Activated CD8-positive, alpha-beta memory T cell treated with anti-CD3 and anti-CD28 coated beads, Interleukin-2, amount 10 ng/mL, durations not matched to agents 7 days and 5 days (primary cell): ENCODE data around the gene OR2T35. TPM values are rescaled to one million over a fixed set of nuclear protein-coding genes. Genes with fewer than 3 reads are reported as not detected.

Experiments used
- ATAC-seq: fragments of 150-1000 bp; cut with Tn5 transposase; one replicate; pipeline ENCODE4 v1.10.0; 2021; ENCODE audit warnings: moderate library complexity
- CTCF ChIA-PET: fragments of 350-600 bp; sonication (Branson Sonifier 250); formaldehyde crosslinking; loops from one replicate; lab custom pipeline; 2021; ENCODE audit warnings: antibody characterized with exemption; lab: Charles Lee
- DNase-seq: peaks from one replicate; pipeline ENCODE4 v3.0.0-alpha.2; 2020
- H3K27ac Mint-ChIP-seq: one replicate; pipeline ENCODE4 v1.8.0; 2021; ENCODE audit warnings: mild to moderate bottlenecking, mixed read lengths
- H3K27me3 Mint-ChIP-seq: one replicate; pipeline ENCODE4 v1.8.0; 2021; ENCODE audit warnings: mixed read lengths
- H3K36me3 Mint-ChIP-seq: one replicate; pipeline ENCODE4 v1.8.0; 2021; ENCODE audit warnings: mild to moderate bottlenecking, mixed read lengths
- H3K4me1 Mint-ChIP-seq: one replicate; pipeline ENCODE4 v1.8.0; 2021; ENCODE audit warnings: mixed read lengths
- H3K4me3 Mint-ChIP-seq: one replicate; pipeline ENCODE4 v1.8.0; 2021; ENCODE audit warnings: mild to moderate bottlenecking, moderate library complexity, mixed read lengths
- H3K9me3 Mint-ChIP-seq: one replicate; pipeline ENCODE4 v1.8.0; 2022; ENCODE audit warnings: low read depth, mixed read lengths
- total RNA-seq, 2 experiments: library from RNA; stranded (reverse); gene quantifications; one replicate each; pipeline ENCODE4 v1.2.3, GENCODE V29; 2021

Gene OR2T35
- total RNA-seq, 2 experiments from 2014 or later: not detected

DNA sequence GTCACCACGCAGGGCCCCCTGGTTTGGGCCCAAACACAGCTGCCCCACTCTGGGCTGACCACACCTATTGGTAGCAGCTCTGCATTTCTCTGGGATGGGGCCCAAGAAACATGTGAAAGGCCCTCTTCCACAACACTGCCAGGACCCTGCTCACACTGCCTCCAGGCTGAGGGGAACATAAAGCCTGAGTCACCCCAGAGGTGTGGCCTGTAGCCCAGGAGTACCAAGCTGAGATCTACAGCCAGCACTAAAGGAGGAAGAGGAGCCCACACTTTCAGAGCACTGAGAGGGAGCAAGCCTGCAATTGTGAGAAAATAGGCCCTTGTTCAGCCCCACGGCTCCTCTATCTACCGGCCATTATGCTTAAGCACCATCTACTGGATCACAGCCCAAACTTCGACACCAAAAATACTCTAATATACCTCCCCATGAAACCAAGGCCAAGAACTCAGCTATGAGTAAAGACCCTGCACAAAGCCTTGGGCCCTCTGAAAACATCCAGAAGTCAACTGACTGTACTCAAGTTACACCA, 33.1 kb downstream of the OR2T35 start:
- DNase-seq (no peak), ATAC-seq (no peak)
- Mint-ChIP-seq H3K27ac (no peak overlapping the region), H3K4me1 (no peaks in the 10 kb centered on the region), H3K27me3 (peaks cover 3% of the 10 kb centered on the region), H3K4me3 (no peak overlapping the region), H3K36me3 (no peaks in the 10 kb centered on the region), H3K9me3 (no peaks in the 10 kb centered on the region)
- CTCF ChIA-PET: no interaction called here

DNA sequence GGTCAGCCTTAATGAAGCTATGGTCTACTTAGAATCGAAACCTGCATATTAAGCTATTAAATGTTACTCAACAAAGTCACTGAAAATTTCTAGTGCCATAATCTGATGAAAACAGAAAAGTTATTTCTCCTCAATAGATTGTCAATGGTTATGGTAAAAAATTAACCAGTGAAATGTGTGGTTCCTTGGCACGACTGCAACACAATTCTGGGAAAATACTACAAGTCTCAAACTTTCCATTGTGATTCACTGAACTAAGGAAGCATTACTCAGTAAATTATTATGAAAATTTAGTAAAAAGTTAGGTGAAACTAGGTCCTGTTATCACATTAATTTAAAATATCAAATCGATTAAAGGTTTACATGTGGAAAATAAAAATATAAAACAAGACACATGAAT, 34.8 kb downstream of the OR2T35 start:
- H3K4me1 Mint-ChIP-seq: no peaks in the 10 kb centered on the region
- no peaks in the 10 kb centered on the region for H3K36me3 Mint-ChIP-seq
- H3K9me3 Mint-ChIP-seq: no peaks in the 10 kb centered on the region
- DNase-seq: no peak
- no peak overlapping the region for H3K27ac Mint-ChIP-seq
- CTCF ChIA-PET: interaction anchor here (0.7 kb wide), 1 partner anchor 12 kb away, joined by 3 read pairs; no protein-coding TSS in a partner anchor
- no peak for ATAC-seq
- H3K27me3 Mint-ChIP-seq: peaks cover 3% of the 10 kb centered on the region
- H3K4me3 Mint-ChIP-seq: no peak overlapping the region

DNA sequence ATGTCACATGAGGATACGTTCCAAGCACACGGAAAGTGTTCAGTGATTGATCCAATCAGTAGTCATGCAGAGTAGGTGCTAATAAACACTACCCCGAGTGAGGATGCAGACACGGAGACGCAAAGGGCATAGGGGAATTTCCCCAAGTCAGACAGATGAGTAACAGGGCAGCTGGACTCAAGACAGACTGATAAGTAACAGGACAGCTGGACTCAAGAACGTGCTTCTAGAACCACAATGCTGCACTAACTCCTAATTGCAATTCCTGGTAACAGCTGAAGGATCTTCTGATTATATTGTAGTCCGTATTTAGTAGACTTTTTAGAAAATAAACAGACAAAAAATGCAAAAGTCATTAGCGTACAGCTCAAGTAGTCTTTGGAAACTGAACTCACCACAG, 45.7 kb downstream of the OR2T35 start:
- no peaks in the 10 kb centered on the region for H3K9me3 Mint-ChIP-seq
- H3K36me3 Mint-ChIP-seq: no peaks in the 10 kb centered on the region
- no peaks in the 10 kb centered on the region for H3K4me1 Mint-ChIP-seq
- CTCF ChIA-PET: no interaction called here
- H3K27ac Mint-ChIP-seq: no peak overlapping the region
- H3K4me3 Mint-ChIP-seq: no peak overlapping the region
- DNase-seq (no peak), ATAC-seq (no peak)
- H3K27me3 Mint-ChIP-seq: no peaks in the 10 kb centered on the region

DNA sequence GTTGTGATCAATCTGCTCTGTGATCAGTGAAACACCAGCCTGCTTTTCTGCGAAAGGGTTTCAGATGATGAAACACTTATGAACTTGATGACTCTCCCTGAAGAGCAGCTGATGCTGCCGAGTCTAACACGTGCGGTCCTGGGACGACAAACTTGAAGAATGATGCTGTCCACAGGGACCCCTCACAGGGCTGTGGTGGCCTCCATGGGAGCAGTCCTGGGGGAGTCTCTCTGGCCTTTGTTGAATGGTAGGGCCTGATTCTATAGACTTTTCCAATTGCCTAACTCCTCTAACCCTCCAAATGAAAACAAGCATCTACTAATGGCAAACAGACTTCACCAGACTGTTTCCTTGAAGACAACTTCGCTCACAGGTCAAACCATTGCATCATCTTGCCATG, 47.5 kb downstream of the OR2T35 start, which contains the start of gene OR2T10:
TSS of gene OR2T10 (minus strand) at position 112 of the 400 bp plus-strand sequence. CDS start 3,932 bp downstream, outside the sequence.
- DNase-seq: no peak
- no peak within 1 kb of the TSS for H3K27ac Mint-ChIP-seq
- CTCF ChIA-PET: no interaction called here
- H3K9me3 Mint-ChIP-seq: no peaks in the 10 kb centered on the region
- H3K4me3 Mint-ChIP-seq: no peak within 1 kb of the TSS
- no peaks in the 10 kb centered on the region for H3K4me1 Mint-ChIP-seq
- no peak for ATAC-seq
- no peaks in the 10 kb centered on the region for H3K36me3 Mint-ChIP-seq
- H3K27me3 Mint-ChIP-seq: no peaks in the 10 kb centered on the region

DNA sequence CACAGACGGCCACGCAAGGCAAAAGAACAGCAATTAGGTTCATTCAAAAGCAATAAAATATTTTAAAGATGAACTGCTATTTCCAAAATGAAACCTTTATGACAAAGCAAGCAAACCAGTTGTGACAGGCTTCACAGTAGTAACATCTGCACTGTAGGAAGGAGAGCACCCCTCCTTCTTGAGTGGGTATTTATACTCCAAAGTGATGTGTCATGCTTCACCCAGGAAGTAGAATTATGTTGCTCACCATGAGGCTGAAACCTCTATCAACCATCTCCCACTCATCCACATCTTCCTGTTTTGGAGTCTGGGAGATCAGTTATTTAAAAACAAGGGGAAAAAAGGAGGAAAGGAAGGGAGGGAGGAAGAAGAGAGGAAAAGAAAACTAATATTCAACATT, 48.5 kb downstream of the OR2T35 start:
- H3K27ac Mint-ChIP-seq: no peak overlapping the region
- no peak for ATAC-seq
- no peak for DNase-seq
- H3K4me3 Mint-ChIP-seq: no peak overlapping the region
- H3K4me1 Mint-ChIP-seq: no peaks in the 10 kb centered on the region
- H3K27me3 Mint-ChIP-seq: no peaks in the 10 kb centered on the region
- no peaks in the 10 kb centered on the region for H3K9me3 Mint-ChIP-seq
- H3K36me3 Mint-ChIP-seq: no peaks in the 10 kb centered on the region
- CTCF ChIA-PET: no interaction called here

DNA sequence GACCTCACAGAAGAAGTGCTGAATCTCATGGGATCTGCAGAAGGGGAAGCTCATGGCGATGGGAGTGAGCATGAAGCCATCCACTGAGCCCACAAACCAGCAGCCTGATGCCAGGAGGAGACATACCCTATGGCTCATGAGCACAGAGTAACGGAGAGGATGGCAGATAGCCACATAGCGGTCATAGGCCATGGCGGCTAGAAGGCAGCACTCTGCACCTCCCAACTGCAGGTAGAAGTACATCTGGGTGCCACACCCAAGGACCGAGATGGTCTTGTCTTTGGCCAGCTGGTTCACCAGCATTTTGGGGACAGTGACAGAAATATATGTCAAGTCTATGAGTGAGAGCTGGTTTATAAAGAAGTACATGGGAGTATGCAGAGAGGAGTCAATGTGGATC, 51.9 kb downstream of the OR2T35 start:
- ATAC-seq (no peak), DNase-seq (no peak)
- Mint-ChIP-seq H3K27me3 (no peaks in the 10 kb centered on the region), H3K36me3 (no peaks in the 10 kb centered on the region), H3K9me3 (no peaks in the 10 kb centered on the region), H3K27ac (no peak overlapping the region), H3K4me3 (no peak overlapping the region), H3K4me1 (no peaks in the 10 kb centered on the region)
- CTCF ChIA-PET: no interaction called here

DNA sequence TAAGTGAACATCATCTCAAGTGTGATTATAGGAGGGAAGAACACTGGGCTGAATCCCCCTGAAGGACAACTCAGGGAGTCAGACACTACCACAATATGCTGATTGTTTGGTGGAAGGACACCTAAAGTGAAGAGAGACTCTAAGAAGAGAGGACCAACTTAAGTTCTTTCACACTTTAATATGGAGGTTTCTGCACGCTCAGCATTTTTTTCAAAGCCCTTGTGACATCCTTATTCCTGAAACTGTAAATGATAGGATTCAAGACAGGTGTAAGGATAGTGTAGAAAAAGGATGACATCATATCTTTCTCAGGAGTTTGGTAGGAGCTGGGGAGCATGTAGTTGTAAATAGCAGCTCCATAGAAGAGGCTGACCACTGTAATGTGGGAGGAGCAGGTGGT, 52.4 kb downstream of the OR2T35 start:
- ATAC-seq (no peak), DNase-seq (no peak)
- H3K9me3 Mint-ChIP-seq: no peaks in the 10 kb centered on the region
- H3K36me3 Mint-ChIP-seq: no peaks in the 10 kb centered on the region
- H3K4me1 Mint-ChIP-seq: no peaks in the 10 kb centered on the region
- no peak overlapping the region for H3K27ac Mint-ChIP-seq
- CTCF ChIA-PET: no interaction called here
- no peak overlapping the region for H3K4me3 Mint-ChIP-seq
- H3K27me3 Mint-ChIP-seq: no peaks in the 10 kb centered on the region

DNA sequence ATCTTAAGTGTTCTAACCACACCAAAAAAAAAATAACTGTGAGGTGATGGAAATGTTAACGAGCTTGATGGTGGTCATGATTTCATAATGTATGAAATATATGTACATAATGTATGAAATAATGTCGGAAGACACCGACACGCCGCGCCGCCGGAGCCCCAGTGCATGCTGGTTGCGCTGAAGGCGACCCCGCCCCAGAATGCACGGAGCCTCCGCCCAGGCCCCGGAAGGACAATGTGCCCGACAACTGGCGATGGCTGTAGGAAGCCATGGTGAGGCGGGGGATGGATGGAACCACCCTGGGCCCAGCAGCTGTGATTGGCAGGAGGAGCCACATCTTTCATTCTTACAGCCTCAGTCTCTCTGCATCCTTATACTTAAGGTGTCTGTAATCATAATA, 55.0 kb downstream of the OR2T35 start:
- DNase-seq: no peak
- no peak for ATAC-seq
- CTCF ChIA-PET: no interaction called here
- Mint-ChIP-seq H3K9me3 (no peaks in the 10 kb centered on the region), H3K4me1 (no peaks in the 10 kb centered on the region), H3K27me3 (no peaks in the 10 kb centered on the region), H3K36me3 (no peaks in the 10 kb centered on the region), H3K4me3 (no peak overlapping the region), H3K27ac (no peak overlapping the region)

DNA sequence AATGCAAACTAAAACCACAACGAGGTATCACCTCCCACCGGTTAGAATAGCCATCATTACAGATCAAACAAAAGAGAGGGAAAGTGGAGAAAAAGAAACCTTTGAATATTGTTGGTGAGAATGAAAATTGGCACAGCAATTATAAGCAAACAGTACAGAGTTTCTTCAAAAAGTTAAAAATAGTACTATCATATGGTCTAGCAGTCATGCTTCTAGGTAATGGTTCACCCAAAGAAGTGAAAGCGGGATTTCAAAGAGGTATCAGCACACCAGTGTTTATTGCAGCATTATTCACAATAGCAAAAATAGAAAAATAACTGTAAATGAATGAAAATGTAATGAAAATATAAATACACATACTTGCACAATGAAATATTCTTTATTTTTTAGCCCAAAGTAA, 55.7 kb downstream of the OR2T35 start:
- ATAC-seq: no peak
- CTCF ChIA-PET: interaction anchor here (0.8 kb wide), 1 partner anchor 31 kb away, joined by 3 read pairs; no protein-coding TSS in a partner anchor
- Mint-ChIP-seq H3K27me3 (no peaks in the 10 kb centered on the region), H3K27ac (no peak overlapping the region), H3K36me3 (no peaks in the 10 kb centered on the region), H3K4me1 (peaks cover 2% of the 10 kb centered on the region), H3K9me3 (no peaks in the 10 kb centered on the region), H3K4me3 (no peak overlapping the region)
- DNase-seq: no peak

Other genes with a start within 250 kb of the OR2T35 start
- gene OR2T1, start 242.2 kb downstream of the OR2T35 start, total RNA-seq: not detected
- not detected for gene OR2T2, start 199.6 kb downstream of the OR2T35 start, total RNA-seq
- gene OR2T3, start 171.9 kb downstream of the OR2T35 start, total RNA-seq: not detected
- not detected for gene OR2T5, start 156.7 kb downstream of the OR2T35 start, total RNA-seq
- gene OR2G6, start 137.2 kb downstream of the OR2T35 start, total RNA-seq: not detected
- gene OR2T29, start 82.5 kb downstream of the OR2T35 start, total RNA-seq: not detected
- gene OR2T34, start 70.5 kb downstream of the OR2T35 start, total RNA-seq: not detected
- not detected for gene OR2T10, start 47.6 kb downstream of the OR2T35 start, total RNA-seq
- gene OR2T11, start 10.2 kb downstream of the OR2T35 start, total RNA-seq: not detected
- not detected for gene OR2T27, start 10.2 kb upstream of the OR2T35 start, total RNA-seq
- gene OR14I1, start 57.5 kb upstream of the OR2T35 start, total RNA-seq: not detected
- gene LYPD8, start 110.5 kb upstream of the OR2T35 start, total RNA-seq: not detected
- 10 to 100 TPM; 27.4 to 27.9 TPM for gene SH3BP5L, start 180.6 kb upstream of the OR2T35 start, total RNA-seq
- gene ZNF672, start 192.9 kb upstream of the OR2T35 start, total RNA-seq: 10 to 100 TPM; 53.8 to 72.3 TPM
- gene ZNF692, start 213.8 kb upstream of the OR2T35 start, total RNA-seq: 10 to 100 TPM; 70.5 to 74.9 TPM